ENCODE data around the gene ITGAD. TPM values are rescaled to one million over a fixed set of nuclear protein-coding genes. Genes with fewer than 3 reads are reported as not detected.

ITGAD gene
- total RNA-seq, 3 donors from 2014 or later (not counting 1 experiment from before 2014, with no cell fraction given): 1.0 to 2.9 (median 2.2) TPM

DNA sequence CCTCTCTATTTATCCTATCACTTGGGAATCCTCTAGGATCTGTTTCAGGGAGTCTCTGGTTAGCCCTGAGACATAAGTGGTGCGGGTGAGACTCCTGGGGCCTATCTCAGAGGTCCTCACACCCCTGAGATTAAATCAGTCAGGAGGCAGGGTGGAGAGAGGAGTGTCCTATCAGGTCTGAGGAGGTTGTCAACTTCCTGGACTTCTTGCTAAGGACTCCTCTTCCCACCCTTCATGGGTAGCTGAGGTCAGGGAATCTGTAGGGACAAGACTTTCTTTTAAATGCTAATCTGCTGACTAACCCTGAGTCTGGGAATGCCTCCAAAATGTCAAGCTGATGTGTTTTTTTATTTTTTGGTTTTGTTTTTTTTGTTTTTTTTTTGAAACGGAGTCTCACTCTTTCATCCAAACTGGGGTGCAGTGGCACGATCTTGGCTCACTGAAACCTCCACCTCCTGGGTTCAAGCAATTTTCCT, 59.5 kb downstream of the ITGAD start:
- WGBS (ENCODE audit: insufficient coverage): 94% methylated on average over 3 of the region's 3 CpGs
- H3K27ac Mint-ChIP-seq: no peak overlapping the region
- H3K27me3 Mint-ChIP-seq (ENCODE audit: low read depth in 2 of 2): no peaks in the 10 kb centered on the region
- Histone ChIP-seq H3K36me3 (ENCODE audit: control insufficient read depth, insufficient read depth, low read length) (peaks cover 4% of the 10 kb centered on the region), H3K4me3 (ENCODE audit: low read length) (no peak overlapping the region), H3K27ac (ENCODE audit: low read length) (no peak overlapping the region), H3K4me1 (ENCODE audit: control insufficient read depth, insufficient read depth, low read length) (peaks cover 42% of the 10 kb centered on the region), H3K9me3 (ENCODE audit: control insufficient read depth, insufficient read depth, low read length) (no peaks in the 10 kb centered on the region), H3K27me3 (ENCODE audit: control insufficient read depth, insufficient read depth, low read length) (no peaks in the 10 kb centered on the region)
- H3K4me3 Mint-ChIP-seq: no peak overlapping the region
- ATAC-seq (no peak), DNase-seq (no peak)
- TF ChIP-seq CTCF (IDR thresholded peaks at IDR 0.05): no peak
- intact Hi-C loops (cut with micrococcal nuclease): loop anchor here (10.0 kb wide), 1 partner anchor 262 kb away; a partner anchor contains a TSS
- H3K4me1 Mint-ChIP-seq: peaks cover 28 to 32% of the 10 kb centered on the region in 2 donors
- no peaks in the 10 kb centered on the region for H3K36me3 Mint-ChIP-seq
- no peaks in the 10 kb centered on the region for H3K9me3 Mint-ChIP-seq

DNA sequence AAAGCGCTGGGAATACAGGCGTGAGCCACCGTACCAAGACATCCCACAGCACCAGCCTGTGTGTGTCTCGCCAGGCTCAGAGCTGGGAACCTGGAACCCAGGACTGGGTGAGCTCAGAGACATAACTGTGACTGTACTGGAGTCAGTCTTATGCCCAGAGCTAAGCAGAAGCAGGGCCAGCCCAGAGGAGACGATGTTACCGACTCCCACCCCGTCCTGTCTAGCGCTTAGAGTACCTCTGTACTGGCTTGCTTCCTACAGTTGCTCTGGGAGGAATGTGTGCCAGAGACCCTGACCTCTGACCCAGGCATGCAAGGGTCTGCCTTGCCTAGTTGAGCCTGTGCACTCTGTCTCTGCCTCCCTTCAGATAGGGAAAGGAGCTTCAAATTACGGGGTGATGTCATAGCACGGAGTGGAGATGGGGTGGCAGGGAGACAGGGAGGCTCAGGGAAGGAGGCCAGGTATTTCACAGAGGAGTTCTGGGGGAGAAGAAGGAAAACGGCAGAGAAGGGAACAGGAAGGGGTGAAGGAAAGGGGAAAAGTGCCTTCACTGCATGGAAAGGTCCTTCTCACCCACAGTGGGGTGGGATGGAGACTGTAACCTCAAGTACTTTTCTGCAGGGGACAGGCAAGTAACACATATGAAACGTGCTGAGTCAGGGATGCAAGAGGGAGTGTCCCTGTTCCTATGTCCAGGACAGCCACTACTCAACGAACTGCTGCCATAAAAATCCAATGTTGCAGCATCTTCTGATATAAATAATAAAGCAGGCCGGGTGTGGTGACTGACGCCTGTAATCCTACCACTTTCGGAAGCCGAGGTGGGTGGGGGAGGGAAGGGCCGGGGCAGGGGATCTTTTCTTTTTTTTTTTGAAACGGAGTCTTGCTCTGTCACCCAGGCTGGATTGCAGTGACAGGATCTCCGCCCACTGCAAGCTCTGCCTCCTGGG, 60.4 kb downstream of the ITGAD start:
- peaks cover 34 to 39% of the 10 kb centered on the region in 2 donors for H3K4me1 Mint-ChIP-seq
- H3K27me3 ChIP-seq (ENCODE audit: control insufficient read depth, insufficient read depth, low read length): no peaks in the 10 kb centered on the region
- DNase-seq (no peak), ATAC-seq (no peak)
- no peak overlapping the region for H3K4me3 ChIP-seq (ENCODE audit: low read length)
- peaks cover 51% of the 10 kb centered on the region for H3K4me1 ChIP-seq (ENCODE audit: control insufficient read depth, insufficient read depth, low read length)
- H3K9me3 Mint-ChIP-seq: no peaks in the 10 kb centered on the region
- 76% methylated on average over 20 of the region's 20 CpGs for WGBS (ENCODE audit: insufficient coverage)
- H3K9me3 ChIP-seq (ENCODE audit: control insufficient read depth, insufficient read depth, low read length): no peaks in the 10 kb centered on the region
- peaks cover 4% of the 10 kb centered on the region for H3K36me3 ChIP-seq (ENCODE audit: control insufficient read depth, insufficient read depth, low read length)
- no peak overlapping the region for H3K27ac ChIP-seq (ENCODE audit: low read length)
- H3K4me3 Mint-ChIP-seq: peak overlapping the region; percentile 52
- intact Hi-C loops (cut with micrococcal nuclease): loop anchor here (10.0 kb wide), 1 partner anchor 261 kb away; a partner anchor contains a TSS
- H3K27me3 Mint-ChIP-seq (ENCODE audit: low read depth in 2 of 2): no peaks in the 10 kb centered on the region
- peak overlapping the region in 1 of 2 donors; percentile 34 for H3K27ac Mint-ChIP-seq
- TF ChIP-seq CTCF (IDR thresholded peaks at IDR 0.05): no peak
- H3K36me3 Mint-ChIP-seq: no peaks in the 10 kb centered on the region

- no peak for ATAC-seq
- Histone ChIP-seq H3K4me3 (ENCODE audit: low read length) (no peak overlapping the region), H3K27ac (ENCODE audit: low read length) (no peak overlapping the region), H3K27me3 (ENCODE audit: control insufficient read depth, insufficient read depth, low read length) (no peaks in the 10 kb centered on the region), H3K4me1 (ENCODE audit: control insufficient read depth, insufficient read depth, low read length) (peaks cover 64% of the 10 kb centered on the region), H3K36me3 (ENCODE audit: control insufficient read depth, insufficient read depth, low read length) (peaks cover 4% of the 10 kb centered on the region), H3K9me3 (ENCODE audit: control insufficient read depth, insufficient read depth, low read length) (no peaks in the 10 kb centered on the region)
- no peak for TF ChIP-seq CTCF (IDR thresholded peaks at IDR 0.05)
- peak in 1 of 2 donors; percentile 57 for DNase-seq
- Mint-ChIP-seq H3K4me3 (no peak overlapping the region), H3K36me3 (no peaks in the 10 kb centered on the region), H3K27ac (peak overlapping the region; percentile 21 to 47), H3K4me1 (peaks cover 41 to 45% of the 10 kb centered on the region in 2 donors), H3K9me3 (no peaks in the 10 kb centered on the region), H3K27me3 (ENCODE audit: low read depth in 2 of 2) (no peaks in the 10 kb centered on the region)
- WGBS (ENCODE audit: insufficient coverage): 60% methylated on average over 16 of the region's 17 CpGs
- intact Hi-C loops (cut with micrococcal nuclease): loop anchor here (5.0 to 10.0 kb wide), 2 partner anchors 259 to 417 kb away; partner anchors contain the start of gene ZNF267
These were observed 62.6 kb downstream of the ITGAD start for GRCh38 chr16:31455601-31456314.
